Right lobe of liver (tissue), 6 donors: ENCODE data around the gene WASF1. TPM values are rescaled to one million over a fixed set of nuclear protein-coding genes. Genes with fewer than 3 reads are reported as not detected.

Experiments used
- ATAC-seq, 4 donors: fragments of 200-7000 bp; cut with Tn5 transposase; one replicate each; pipeline ENCODE4 v1.9.1; 2020; ENCODE audit warnings: mild to moderate bottlenecking in 4 of 4, moderate library complexity in 4 of 4
- DNase-seq, 3 donors: peaks; one replicate each; pipeline ENCODE4 v3.0.0-alpha.2; 2020
- H3K27ac ChIP-seq, 3 donors: fragments of 200-600 bp; one replicate each; pipeline ENCODE4 v1.8.0; 2022
- H3K27me3 ChIP-seq, 2 donors: fragments of 200-600 bp; one replicate each; pipeline ENCODE4 v1.8.0; 2022
- H3K36me3 ChIP-seq, 4 donors: fragments of 200-600 bp; sonication (generic) in 1 of 4; one replicate each; pipeline versions ENCODE4 v1.5.1 to v1.8.0; 2017 to 2022; ENCODE audit warnings: control low read depth in 1 of 4
- H3K4me1 ChIP-seq, 4 donors: fragments of 200-600 bp; sonication (generic) in 1 of 4; one replicate each; pipeline versions ENCODE4 v1.5.1 to v1.8.0; 2017 to 2022; ENCODE audit warnings: control low read depth in 1 of 4
- H3K4me3 ChIP-seq, 3 donors: fragments of 200-600 bp; one replicate each; pipeline ENCODE4 v1.8.0; 2022
- H3K9me3 ChIP-seq, 4 donors: fragments of 200-600 bp; sonication (generic) in 1 of 4; one replicate each; pipeline versions ENCODE4 v1.5.1 to v1.8.0; 2017 to 2022; ENCODE audit warnings: control low read depth in 1 of 4
- CTCF ChIP-seq, 4 donors: fragments of 200-600 bp in 3 of 4; fragments of 450-650 bp in 1 of 4; IDR thresholded peaks; one replicate each; pipeline versions ENCODE4 v1.5.1 to v1.8.0; 2016 to 2022; ENCODE audit warnings: antibody characterized with exemption in 4 of 4, mild to moderate bottlenecking in 2 of 4
- POLR2A ChIP-seq: fragments of 450-650 bp; IDR thresholded peaks from one replicate; pipeline ENCODE4 v1.6.1; 2017; ENCODE audit warnings: antibody characterized with exemption, mild to moderate bottlenecking
- WGBS: methylation state at CpG from one replicate; pipeline ENCODE4 v1.1.6; 2018; ENCODE audit warnings: low coverage, low lambda C conversion rate; ENCODE audit not compliant: insufficient coverage; ENCODE audit errors: missing lambda C conversion rate; 5-methylcytosine and 5-hydroxymethylcytosine counted together
- intact Hi-C, 2 donors: fragments of 100-400 bp; cut with DNase I; formaldehyde crosslinking; loops; one replicate each; pipeline versions ENCODE4 v1.11.2 to v1.14.1; 2022
- total RNA-seq, 6 experiments: library from RNA; depleted of rRNA in 2 of 6; stranded (reverse); fragments of >200 nt in 2 of 6; fragmentation: NEBNext Ultra II Directional in 3 of 6; extraction: Animal tissue kit (Norgen Biotek cat#: 25700) in 3 of 6; gene quantifications; one replicate each; pipeline versions ENCODE4 v1.1.0 to v1.2.4, GENCODE V29; 2016 to 2023
- donor health status: DM: no; HTN: yes; CAD: no.
- donor health status: DM: no; HTN: no; CAD: no.
- donor health status: DM: no; HTN: no; CAD: no.
- donor health status: DM: no; HTN: yes; CAD: no.
- donor health status: DM: no; HTN: yes; CAD: no.

Gene WASF1
- total RNA-seq, 6 experiments from 2014 or later = 3.6 to 6.6 (median 4.8) TPM

GRCh38 chr6:110216140-110216539 lies 36.7 kb upstream of the WASF1 start:
- TF ChIP-seq CTCF (IDR thresholded peaks at IDR 0.05) (no peak), POLR2A (no peak)
- intact Hi-C loops = no loop called here
- 91% methylated on average over 5 of the region's 5 CpGs for WGBS
- H3K4me1 ChIP-seq = no peaks in the 10 kb centered on the region
- H3K4me3 ChIP-seq = no peak overlapping the region
- H3K36me3 ChIP-seq = peaks cover 0 to 80% (median 29%) of the 10 kb centered on the region in 4 donors
- H3K27ac ChIP-seq = no peak overlapping the region
- H3K27me3 ChIP-seq = no peaks in the 10 kb centered on the region
- no peak for ATAC-seq
- DNase-seq = no peak
- H3K9me3 ChIP-seq = no peaks in the 10 kb centered on the region

GRCh38 chr6:110214338-110214737 lies 34.9 kb upstream of the WASF1 start:
- ATAC-seq = no peak
- no peaks in the 10 kb centered on the region for H3K4me1 ChIP-seq
- TF ChIP-seq CTCF (IDR thresholded peaks at IDR 0.05) (no peak), POLR2A (no peak)
- H3K4me3 ChIP-seq = no peak overlapping the region
- DNase-seq = no peak
- H3K36me3 ChIP-seq = peaks cover 0 to 80% (median 28%) of the 10 kb centered on the region in 4 donors
- H3K9me3 ChIP-seq = no peaks in the 10 kb centered on the region
- H3K27ac ChIP-seq = no peak overlapping the region
- 67% methylated on average over 1 of the region's 1 CpG for WGBS
- H3K27me3 ChIP-seq = no peaks in the 10 kb centered on the region
- intact Hi-C loops = no loop called here

- DNase-seq = no peak
- 100% methylated on average over 1 of the region's 1 CpG for WGBS
These were observed 32.3 kb upstream of the WASF1 start for GRCh38 chr6:110211753-110212152.

GRCh38 chr6:110207652-110208051 lies 28.2 kb upstream of the WASF1 start:
- ATAC-seq = no peak
- H3K4me3 ChIP-seq = no peak overlapping the region
- no peaks in the 10 kb centered on the region for H3K27me3 ChIP-seq
- DNase-seq = no peak
- no peaks in the 10 kb centered on the region for H3K4me1 ChIP-seq
- H3K36me3 ChIP-seq = peaks cover 0 to 28% (median 19%) of the 10 kb centered on the region in 4 donors
- TF ChIP-seq POLR2A (no peak), CTCF (IDR thresholded peaks at IDR 0.05) (no peak)
- H3K9me3 ChIP-seq = no peaks in the 10 kb centered on the region
- H3K27ac ChIP-seq = no peak overlapping the region
- intact Hi-C loops = no loop called here
- 97% methylated on average over 3 of the region's 3 CpGs for WGBS

More at GRCh38 chr6:110211753-110212152, 32.3 kb upstream of the WASF1 start:
- Histone ChIP-seq H3K27me3 (no peaks in the 10 kb centered on the region), H3K9me3 (no peaks in the 10 kb centered on the region), H3K27ac (no peak overlapping the region), H3K4me1 (no peaks in the 10 kb centered on the region), H3K36me3 (peaks cover 0 to 63% (median 30%) of the 10 kb centered on the region in 4 donors), H3K4me3 (no peak overlapping the region)
- no peak for TF ChIP-seq CTCF (IDR thresholded peaks at IDR 0.05)
- no peak for ATAC-seq
- intact Hi-C loops = no loop called here
